HepG2 (cell line): Measurements from ENCODE around the gene IPMK. TPM values are rescaled to one million over a fixed set of nuclear protein-coding genes. Genes with fewer than 3 reads are reported as not detected.

ENCODE experiments used
- ASH2L ChIP-seq: fragments of 300-600, 200-600 bp; sonication (generic); IDR thresholded peaks from 2 replicates; pipeline ENCODE4 v1.7.0; 2017; ENCODE audit warnings: low read depth, mild to moderate bottlenecking, moderate library complexity, mixed read lengths, low read length; ENCODE audit not compliant: insufficient read length
- BHLHE40 ChIP-seq: IDR thresholded peaks from 2 replicates; pipeline ENCODE4 v1.6.1; 2011; ENCODE audit warnings: low read length, improper control_type of control experiment
- FOXP1 ChIP-seq, 2 experiments: fragments of 450-650 bp in 1 of 2; IDR thresholded peaks; 2 replicates each; pipeline ENCODE4 v1.6.1; 2017 to 2018; ENCODE audit warnings: antibody characterized with exemption in 1 of 2
- JDP2 ChIP-seq: sonication (generic); formaldehyde crosslinking; IDR thresholded peaks from 2 replicates; pipeline ENCODE4 v1.8.1; 2022; ENCODE audit warnings: missing genetic modification reagents, borderline replicate concordance
- MIXL1 ChIP-seq: IDR thresholded peaks from 2 replicates; pipeline ENCODE4 v1.6.1; 2016
- NFYB ChIP-seq: sonication (generic); formaldehyde crosslinking; IDR thresholded peaks from 2 replicates; pipeline ENCODE4 v1.4.0; 2020; ENCODE audit warnings: missing genetic modification reagents
- RBM39 ChIP-seq: fragments of 200-400 bp; formaldehyde crosslinking; IDR thresholded peaks from one replicate; pipeline ENCODE4 v1.6.1; 2018; ENCODE audit warnings: antibody characterized with exemption, mild to moderate bottlenecking, low read depth, low read length; ENCODE audit not compliant: poor library complexity, severe bottlenecking
- SMC3 ChIP-seq: IDR thresholded peaks from 2 replicates; pipeline ENCODE4 v1.6.1; 2011; ENCODE audit warnings: low read length, improper control_type of control experiment
- THAP11 ChIP-seq: IDR thresholded peaks from 2 replicates; pipeline ENCODE4 v1.6.1; 2016; ENCODE audit warnings: missing biosample characterization, missing genetic modification reagents
- ZBTB7B ChIP-seq: sonication (generic); formaldehyde crosslinking; IDR thresholded peaks from 2 replicates; pipeline ENCODE4 v1.4.0; 2020; ENCODE audit warnings: missing genetic modification reagents
- ZNF251 ChIP-seq: sonication (generic); formaldehyde crosslinking; IDR thresholded peaks from 2 replicates; pipeline ENCODE4 v1.9.0; 2021; ENCODE audit warnings: mild to moderate bottlenecking, missing genetic modification reagents
- ZNF496 ChIP-seq: sonication (generic); formaldehyde crosslinking; IDR thresholded peaks from 2 replicates; pipeline ENCODE4 v1.8.1; 2023; ENCODE audit warnings: mild to moderate bottlenecking, moderate library complexity, missing genetic modification reagents; ENCODE audit not compliant: insufficient replicate concordance
- ZNF547 ChIP-seq: sonication (generic); formaldehyde crosslinking; IDR thresholded peaks from 2 replicates; pipeline ENCODE4 v1.5.1; 2020; ENCODE audit warnings: mild to moderate bottlenecking, missing genetic modification reagents
- ZNF709 ChIP-seq: sonication (generic); formaldehyde crosslinking; IDR thresholded peaks from 2 replicates; pipeline ENCODE4 v1.5.0; 2020; ENCODE audit warnings: mild to moderate bottlenecking, missing genetic modification reagents
- ZNF891 ChIP-seq: sonication (generic); formaldehyde crosslinking; IDR thresholded peaks from 2 replicates; pipeline ENCODE4 v1.5.0; 2020; ENCODE audit warnings: mild to moderate bottlenecking, missing genetic modification reagents
- polyA plus RNA-seq, 8 experiments: library from polyadenylated mRNA; depleted of rRNA in 3 of 8; stranded (reverse) in 7 of 8; unstranded in 1 of 8; fragments of >200 nt; fragmentation: Illumina TruSeq in 4 of 8; extraction: Trizol in 4 of 8; gene quantifications; 2 replicates each; pipeline versions ENCODE4 v1.2.1 to v1.2.3, GENCODE V29; 2011 to 2016; ENCODE audit warnings: low read depth in 4 of 8, missing spikeins in 1 of 8, mixed read lengths in 1 of 8; ENCODE audit not compliant: insufficient read depth in 1 of 8
- total RNA-seq, 5 experiments: library from RNA; depleted of rRNA; stranded (reverse); fragments of >200 nt; fragmentation: Illumina TruSeq; extraction: Trizol; gene quantifications; 2 replicates each; pipeline ENCODE4 v1.2.3, GENCODE V29; 2016; ENCODE audit warnings: low read depth in 1 of 5
- TF ChIP-seq, protein P1 (sequence below): sonication (generic); formaldehyde crosslinking; IDR thresholded peaks from 2 replicates; pipeline ENCODE4 v1.4.0; 2020; ENCODE audit warnings: mild to moderate bottlenecking, missing genetic modification reagents
- TF ChIP-seq, protein P2 (sequence below): IDR thresholded peaks from 2 replicates; pipeline ENCODE4 v1.6.1; 2016; ENCODE audit warnings: mild to moderate bottlenecking
- TF ChIP-seq, protein P3 (sequence below): IDR thresholded peaks from 2 replicates; pipeline ENCODE4 v1.6.1; 2016; ENCODE audit warnings: missing genetic modification reagents, missing compliant biosample characterization
- TF ChIP-seq, protein P4 (sequence below): sonication (generic); formaldehyde crosslinking; IDR thresholded peaks from 2 replicates; pipeline ENCODE4 v1.4.0; 2020; ENCODE audit warnings: mild to moderate bottlenecking, missing genetic modification reagents

The IPMK gene
- total and polyA plus RNA-seq, 2 of the 13 experiments (the other 11 are each of a cell fraction or from before 2014, with no cell fraction given), result 2.7 to 3.9 TPM

DNA sequence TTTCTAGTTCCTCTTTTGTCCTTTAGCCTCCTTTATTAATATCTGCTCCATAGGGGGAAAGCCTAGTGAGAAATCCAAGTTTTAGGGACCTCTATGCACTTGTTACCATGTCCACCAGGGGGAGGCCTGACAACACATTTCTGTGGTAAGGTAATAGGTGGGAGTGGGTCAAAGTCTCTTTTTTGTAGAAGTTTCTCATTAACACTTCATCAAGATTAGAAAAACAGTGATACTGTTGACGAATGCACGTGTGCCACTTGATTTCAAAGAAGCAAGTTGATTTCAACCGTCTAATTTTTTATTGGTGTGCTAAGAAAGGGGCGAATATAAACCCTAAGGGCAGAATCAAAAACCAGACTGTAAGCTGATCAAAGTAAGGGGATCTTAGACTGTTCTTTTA lies 31.9 kb upstream of the IPMK start (continued):
- TF ChIP-seq, protein P1, sequence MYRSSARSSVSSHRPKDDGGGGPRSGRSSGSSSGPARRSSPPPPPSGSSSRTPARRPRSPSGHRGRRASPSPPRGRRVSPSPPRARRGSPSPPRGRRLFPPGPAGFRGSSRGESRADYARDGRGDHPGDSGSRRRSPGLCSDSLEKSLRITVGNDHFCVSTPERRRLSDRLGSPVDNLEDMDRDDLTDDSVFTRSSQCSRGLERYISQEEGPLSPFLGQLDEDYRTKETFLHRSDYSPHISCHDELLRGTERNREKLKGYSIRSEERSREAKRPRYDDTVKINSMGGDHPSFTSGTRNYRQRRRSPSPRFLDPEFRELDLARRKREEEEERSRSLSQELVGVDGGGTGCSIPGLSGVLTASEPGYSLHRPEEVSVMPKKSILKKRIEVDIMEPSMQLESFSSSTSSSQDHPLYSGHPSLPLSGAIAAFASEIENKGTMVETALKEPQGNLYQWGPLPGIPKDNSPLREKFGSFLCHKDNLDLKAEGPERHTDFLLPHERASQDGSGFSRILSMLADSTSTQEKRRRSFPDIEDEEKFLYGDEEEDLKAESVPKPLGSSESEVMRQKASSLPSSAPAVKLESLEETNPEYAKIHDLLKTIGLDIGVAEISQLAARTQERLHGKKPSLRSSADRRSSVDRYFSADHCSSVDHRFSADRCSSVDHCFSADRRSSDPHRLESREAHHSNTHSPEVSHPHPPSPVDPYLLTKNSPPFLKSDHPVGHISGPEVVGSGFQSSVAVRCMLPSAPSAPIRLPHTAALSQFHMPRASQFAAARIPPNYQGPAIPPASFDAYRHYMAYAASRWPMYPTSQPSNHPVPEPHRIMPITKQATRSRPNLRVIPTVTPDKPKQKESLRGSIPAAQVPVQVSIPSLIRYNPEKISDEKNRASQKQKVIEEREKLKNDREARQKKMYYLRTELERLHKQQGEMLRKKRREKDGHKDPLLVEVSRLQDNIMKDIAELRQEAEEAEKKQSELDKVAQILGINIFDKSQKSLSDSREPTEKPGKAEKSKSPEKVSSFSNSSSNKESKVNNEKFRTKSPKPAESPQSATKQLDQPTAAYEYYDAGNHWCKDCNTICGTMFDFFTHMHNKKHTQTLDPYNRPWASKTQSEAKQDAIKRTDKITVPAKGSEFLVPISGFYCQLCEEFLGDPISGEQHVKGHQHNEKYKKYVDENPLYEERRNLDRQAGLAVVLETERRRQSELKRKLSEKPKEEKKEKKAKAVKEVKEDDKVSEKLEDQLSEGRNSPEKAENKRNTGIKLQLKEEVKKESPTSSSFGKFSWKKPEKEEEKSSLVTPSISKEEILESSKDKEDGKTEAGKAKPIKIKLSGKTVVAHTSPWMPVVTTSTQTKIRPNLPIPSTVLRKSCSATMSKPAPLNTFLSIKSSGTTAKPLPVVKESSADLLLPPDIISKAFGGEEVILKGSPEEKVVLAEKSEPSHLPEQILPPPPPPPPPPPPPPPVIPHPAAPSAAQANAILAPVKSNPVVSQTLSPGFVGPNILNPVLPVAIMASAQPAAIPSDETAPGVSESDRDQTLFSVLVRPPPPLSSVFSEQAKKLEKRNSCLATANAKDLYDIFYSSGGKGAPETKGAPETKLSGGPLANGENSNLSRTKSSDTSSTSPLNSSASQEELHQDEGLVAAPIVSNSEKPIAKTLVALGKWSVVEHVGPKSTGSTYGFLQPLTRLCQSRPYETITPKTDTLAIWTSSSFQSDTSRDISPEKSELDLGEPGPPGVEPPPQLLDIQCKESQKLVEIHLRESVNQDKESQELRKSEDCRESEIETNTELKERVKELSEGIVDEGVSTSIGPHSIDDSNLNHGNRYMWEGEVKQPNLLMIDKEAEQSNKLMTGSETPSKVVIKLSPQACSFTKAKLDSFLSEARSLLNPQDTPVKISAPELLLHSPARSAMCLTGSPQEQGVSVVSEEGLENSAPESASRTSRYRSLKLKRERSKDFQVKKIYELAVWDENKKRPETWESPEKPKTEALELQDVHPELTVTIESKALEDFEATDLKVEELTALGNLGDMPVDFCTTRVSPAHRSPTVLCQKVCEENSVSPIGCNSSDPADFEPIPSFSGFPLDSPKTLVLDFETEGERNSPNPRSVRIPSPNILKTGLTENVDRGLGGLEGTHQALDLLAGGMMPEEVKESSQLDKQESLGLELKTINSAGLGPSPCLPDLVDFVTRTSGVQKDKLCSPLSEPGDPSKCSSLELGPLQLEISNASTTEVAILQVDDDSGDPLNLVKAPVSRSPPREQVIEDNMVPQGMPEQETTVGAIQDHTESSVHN (CRISPR knock-in tag), result no peak
- TF ChIP-seq ZNF891 (no peak), ZNF547 (CRISPR knock-in tag) (no peak), JDP2 (CRISPR knock-in tag) (no peak), NFYB (CRISPR knock-in tag) (no peak), RBM39 (no peak), BHLHE40 (peak; percentile 32; the same call in 1 of the 2 replicates), ZNF251 (CRISPR knock-in tag) (no peak), ASH2L (no peak), MIXL1 (CRISPR knock-in tag) (peak; percentile 74; the same call in 1 of the 2 replicates), SMC3 (peak; percentile 88), ZNF496 (CRISPR knock-in tag) (no peak), ZNF709 (CRISPR knock-in tag) (no peak), ZBTB7B (CRISPR knock-in tag) (no peak), FOXP1 (IDR thresholded peaks at IDR 0.05) (no peak), FOXP1 (CRISPR knock-in tag; IDR thresholded peaks at IDR 0.05) (peak; percentile 16; the same call in 1 of the 2 replicates), THAP11 (CRISPR knock-in tag) (0 out of 2 replicates have a peak, but pooled peaks have one; percentile 28)
- TF ChIP-seq, protein P2, sequence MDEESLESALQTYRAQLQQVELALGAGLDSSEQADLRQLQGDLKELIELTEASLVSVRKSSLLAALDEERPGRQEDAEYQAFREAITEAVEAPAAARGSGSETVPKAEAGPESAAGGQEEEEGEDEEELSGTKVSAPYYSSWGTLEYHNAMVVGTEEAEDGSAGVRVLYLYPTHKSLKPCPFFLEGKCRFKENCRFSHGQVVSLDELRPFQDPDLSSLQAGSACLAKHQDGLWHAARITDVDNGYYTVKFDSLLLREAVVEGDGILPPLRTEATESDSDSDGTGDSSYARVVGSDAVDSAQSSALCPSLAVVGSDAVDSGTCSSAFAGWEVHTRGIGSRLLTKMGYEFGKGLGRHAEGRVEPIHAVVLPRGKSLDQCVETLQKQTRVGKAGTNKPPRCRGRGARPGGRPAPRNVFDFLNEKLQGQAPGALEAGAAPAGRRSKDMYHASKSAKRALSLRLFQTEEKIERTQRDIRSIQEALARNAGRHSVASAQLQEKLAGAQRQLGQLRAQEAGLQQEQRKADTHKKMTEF (CRISPR knock-in tag), result 0 out of 2 replicates have a peak, but pooled peaks have one; percentile 37
- TF ChIP-seq, protein P3, sequence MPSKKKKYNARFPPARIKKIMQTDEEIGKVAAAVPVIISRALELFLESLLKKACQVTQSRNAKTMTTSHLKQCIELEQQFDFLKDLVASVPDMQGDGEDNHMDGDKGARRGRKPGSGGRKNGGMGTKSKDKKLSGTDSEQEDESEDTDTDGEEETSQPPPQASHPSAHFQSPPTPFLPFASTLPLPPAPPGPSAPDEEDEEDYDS (CRISPR knock-in tag), result 0 out of 2 replicates have a peak, but pooled peaks have one; percentile 37
- TF ChIP-seq, protein P4, sequence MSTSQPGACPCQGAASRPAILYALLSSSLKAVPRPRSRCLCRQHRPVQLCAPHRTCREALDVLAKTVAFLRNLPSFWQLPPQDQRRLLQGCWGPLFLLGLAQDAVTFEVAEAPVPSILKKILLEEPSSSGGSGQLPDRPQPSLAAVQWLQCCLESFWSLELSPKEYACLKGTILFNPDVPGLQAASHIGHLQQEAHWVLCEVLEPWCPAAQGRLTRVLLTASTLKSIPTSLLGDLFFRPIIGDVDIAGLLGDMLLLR, result no peak
